GM12878 (cell line): ENCODE results near the gene SIK3. TPM values are rescaled to one million over a fixed set of nuclear protein-coding genes. Genes with fewer than 3 reads are reported as not detected.

Experiments
- BMI1 ChIP-seq: fragments of 450-650 bp; IDR thresholded peaks from 2 replicates; pipeline ENCODE4 v1.6.1; 2016; ENCODE audit warnings: mild to moderate bottlenecking, moderate library complexity, borderline replicate concordance
- CBX5 ChIP-seq: sonication (generic); IDR thresholded peaks from 2 replicates; pipeline ENCODE4 v1.6.1; 2016; ENCODE audit warnings: low read depth, moderate library complexity, mild to moderate bottlenecking, inconsistent platforms
- CEBPB ChIP-seq, 2 experiments: fragments of 150-350 bp in 1 of 2; IDR thresholded peaks; 2 replicates each; pipeline ENCODE4 v1.6.1; 2012 to 2014; ENCODE audit warnings: low read depth in 2 of 2, low read length in 2 of 2, borderline replicate concordance in 1 of 2, inconsistent platforms in 1 of 2
- DPF2 ChIP-seq: fragments of 450-650 bp; IDR thresholded peaks from 2 replicates; pipeline ENCODE4 v1.6.1; 2017; ENCODE audit warnings: mild to moderate bottlenecking
- E4F1 ChIP-seq: fragments of 450-650 bp; IDR thresholded peaks from 2 replicates; pipeline ENCODE4 v1.6.1; 2018; ENCODE audit warnings: borderline replicate concordance, mild to moderate bottlenecking; ENCODE audit not compliant: partially characterized antibody
- EZH2 ChIP-seq: IDR thresholded peaks from 2 replicates; pipeline ENCODE4 v1.6.1; 2012; ENCODE audit warnings: low read depth, mild to moderate bottlenecking, control low read depth, inconsistent platforms, low read length, borderline replicate concordance; ENCODE audit not compliant: control insufficient read depth
- HCFC1 ChIP-seq: fragments of 150-350 bp; IDR thresholded peaks from 2 replicates; pipeline ENCODE4 v1.6.1; 2014; ENCODE audit warnings: low read length
- HDGF ChIP-seq: fragments of 450-650 bp; IDR thresholded peaks from 2 replicates; pipeline ENCODE4 v1.6.1; 2016; ENCODE audit warnings: antibody characterized with exemption
- IKZF1 ChIP-seq: fragments of 450-650 bp; conservative IDR thresholded peaks from 2 replicates; pipeline ENCODE4 v1.6.1; 2017; ENCODE audit warnings: antibody characterized with exemption, mild to moderate bottlenecking
- IRF4 ChIP-seq: IDR thresholded peaks from 2 replicates; pipeline ENCODE4 v1.6.1; 2011; ENCODE audit warnings: low read depth, low read length
- JUND ChIP-seq: IDR thresholded peaks from 2 replicates; pipeline ENCODE4 v1.6.1; 2012; ENCODE audit warnings: low read depth, mild to moderate bottlenecking, low read length, improper control_type of control experiment, moderate library complexity
- PBX3 ChIP-seq: IDR thresholded peaks from 2 replicates; pipeline ENCODE4 v1.6.1; 2011; ENCODE audit warnings: mild to moderate bottlenecking, low read depth, low read length, moderate library complexity; ENCODE audit not compliant: insufficient replicate concordance
- POLR2AphosphoS2 ChIP-seq: IDR thresholded peaks from 2 replicates; pipeline ENCODE4 v1.6.1; 2011; ENCODE audit warnings: low read depth, mild to moderate bottlenecking, low read length, improper control_type of control experiment, moderate library complexity
- RAD21 ChIP-seq: IDR thresholded peaks from 2 replicates; pipeline ENCODE4 v1.6.1; 2011; ENCODE audit warnings: mild to moderate bottlenecking, low read depth, low read length, moderate library complexity; ENCODE audit not compliant: insufficient read depth
- RELA ChIP-seq: fragments of 450-650 bp; IDR thresholded peaks from 2 replicates; pipeline ENCODE4 v1.8.0; 2014; ENCODE audit warnings: borderline replicate concordance; ENCODE audit not compliant: partially characterized antibody
- RFX5 ChIP-seq: IDR thresholded peaks from 2 replicates; pipeline ENCODE4 v1.6.1; 2011; ENCODE audit warnings: low read depth, low read length, improper control_type of control experiment
- SMAD1 ChIP-seq: fragments of 450-650 bp; IDR thresholded peaks from 2 replicates; pipeline ENCODE4 v1.6.1; 2018; ENCODE audit warnings: mild to moderate bottlenecking, low read depth; ENCODE audit not compliant: partially characterized antibody
- SMAD5 ChIP-seq: IDR thresholded peaks from 2 replicates; pipeline ENCODE4 v1.6.1; 2016; ENCODE audit warnings: antibody characterized with exemption, low read depth
- SREBF1 ChIP-seq: IDR thresholded peaks from 2 replicates; pipeline ENCODE4 v1.6.1; 2012; ENCODE audit warnings: mild to moderate bottlenecking, low read length
- SUZ12 ChIP-seq: fragments of 200-600 bp; sonication (generic); IDR thresholded peaks from one replicate; pipeline ENCODE4 v1.6.1; 2018; ENCODE audit warnings: antibody characterized with exemption, mild to moderate bottlenecking; ENCODE audit not compliant: unreplicated experiment
- TCF3 ChIP-seq: IDR thresholded peaks from 2 replicates; pipeline ENCODE4 v1.6.1; 2012; ENCODE audit warnings: low read depth, mild to moderate bottlenecking, low read length, borderline replicate concordance; ENCODE audit not compliant: insufficient read depth
- TCF7 ChIP-seq: IDR thresholded peaks from 2 replicates; pipeline ENCODE4 v1.6.1; 2014; ENCODE audit warnings: antibody characterized with exemption, borderline replicate concordance
- WRNIP1 ChIP-seq: IDR thresholded peaks from 2 replicates; pipeline ENCODE4 v1.6.1; 2011; ENCODE audit warnings: low read depth, low read length, improper control_type of control experiment, borderline replicate concordance
- polyA plus RNA-seq, 11 experiments: library from polyadenylated mRNA; depleted of rRNA in 4 of 11; unstranded in 6 of 11; stranded (reverse) in 5 of 11; fragments of >200 nt; fragmentation: Nextera tagmentation in 4 of 11; fragmentation: Illumina TruSeq in 1 of 11; extraction: Ambion mirVana in 4 of 11; extraction: Trizol in 1 of 11; gene quantifications; 1 replicate in 1 of 11; 2 replicates in 10 of 11; pipeline versions ENCODE4 v1.2.1 to v1.2.3, GENCODE V29; 2011 to 2016; ENCODE audit warnings: inconsistent platforms in 2 of 11, missing spikeins in 2 of 11, low read depth in 1 of 11
- total RNA-seq, 4 experiments: library from RNA; depleted of rRNA in 3 of 4; stranded (reverse); fragments of >200 nt in 3 of 4; fragmentation: Illumina TruSeq in 1 of 4; extraction: Trizol in 1 of 4; gene quantifications; 2 replicates each; pipeline versions ENCODE4 v1.2.1 to v1.2.3, GENCODE V29; 2013 to 2021
- TF ChIP-seq, protein P1 (sequence below): IDR thresholded peaks from 2 replicates; pipeline ENCODE4 v1.6.1; 2012; ENCODE audit warnings: mild to moderate bottlenecking, low read depth, low read length
- TF ChIP-seq, protein P2 (sequence below): IDR thresholded peaks from 2 replicates; pipeline ENCODE4 v1.6.1; 2012; ENCODE audit warnings: low read depth, low read length, improper control_type of control experiment

The SIK3 gene
- total and polyA plus RNA-seq, 10 of the 15 experiments (the other 5 are each of a cell fraction or from before 2014, with no cell fraction given): 2.5 to 31.9 (median 11.1) TPM

GRCh38 chr11:116986521-116987105 is 111.6 kb downstream of the SIK3 start (continued):
- TF ChIP-seq JUND: no peak
- TF ChIP-seq RAD21: no peak
- TF ChIP-seq, protein P1, sequence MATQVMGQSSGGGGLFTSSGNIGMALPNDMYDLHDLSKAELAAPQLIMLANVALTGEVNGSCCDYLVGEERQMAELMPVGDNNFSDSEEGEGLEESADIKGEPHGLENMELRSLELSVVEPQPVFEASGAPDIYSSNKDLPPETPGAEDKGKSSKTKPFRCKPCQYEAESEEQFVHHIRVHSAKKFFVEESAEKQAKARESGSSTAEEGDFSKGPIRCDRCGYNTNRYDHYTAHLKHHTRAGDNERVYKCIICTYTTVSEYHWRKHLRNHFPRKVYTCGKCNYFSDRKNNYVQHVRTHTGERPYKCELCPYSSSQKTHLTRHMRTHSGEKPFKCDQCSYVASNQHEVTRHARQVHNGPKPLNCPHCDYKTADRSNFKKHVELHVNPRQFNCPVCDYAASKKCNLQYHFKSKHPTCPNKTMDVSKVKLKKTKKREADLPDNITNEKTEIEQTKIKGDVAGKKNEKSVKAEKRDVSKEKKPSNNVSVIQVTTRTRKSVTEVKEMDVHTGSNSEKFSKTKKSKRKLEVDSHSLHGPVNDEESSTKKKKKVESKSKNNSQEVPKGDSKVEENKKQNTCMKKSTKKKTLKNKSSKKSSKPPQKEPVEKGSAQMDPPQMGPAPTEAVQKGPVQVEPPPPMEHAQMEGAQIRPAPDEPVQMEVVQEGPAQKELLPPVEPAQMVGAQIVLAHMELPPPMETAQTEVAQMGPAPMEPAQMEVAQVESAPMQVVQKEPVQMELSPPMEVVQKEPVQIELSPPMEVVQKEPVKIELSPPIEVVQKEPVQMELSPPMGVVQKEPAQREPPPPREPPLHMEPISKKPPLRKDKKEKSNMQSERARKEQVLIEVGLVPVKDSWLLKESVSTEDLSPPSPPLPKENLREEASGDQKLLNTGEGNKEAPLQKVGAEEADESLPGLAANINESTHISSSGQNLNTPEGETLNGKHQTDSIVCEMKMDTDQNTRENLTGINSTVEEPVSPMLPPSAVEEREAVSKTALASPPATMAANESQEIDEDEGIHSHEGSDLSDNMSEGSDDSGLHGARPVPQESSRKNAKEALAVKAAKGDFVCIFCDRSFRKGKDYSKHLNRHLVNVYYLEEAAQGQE: no peak
- no peak for TF ChIP-seq EZH2
- TF ChIP-seq BMI1: no peak
- no peak for TF ChIP-seq SREBF1
- TF ChIP-seq RFX5: no peak
- no peak for TF ChIP-seq PBX3
- no peak for TF ChIP-seq TCF3
- no peak for TF ChIP-seq HDGF
- TF ChIP-seq E4F1: no peak
- TF ChIP-seq HCFC1: no peak
- peak; percentile 34 to 83; a peak in 2 of 4 replicates for TF ChIP-seq CEBPB (IDR thresholded peaks at IDR 0.05; ENCODE audit: borderline replicate concordance in 1 of 2, low read depth in 2 of 2, low read length in 2 of 2)
- TF ChIP-seq CBX5: no peak
- TF ChIP-seq IKZF1: peak; percentile 51; the same call in 1 of the 2 replicates
- no peak for TF ChIP-seq SMAD1
- no peak for TF ChIP-seq WRNIP1
- no peak for TF ChIP-seq POLR2AphosphoS2
- TF ChIP-seq SUZ12: no peak
- 0 out of 2 replicates have a peak, but pooled peaks have one; percentile 44 for TF ChIP-seq IRF4
- TF ChIP-seq, protein P2, sequence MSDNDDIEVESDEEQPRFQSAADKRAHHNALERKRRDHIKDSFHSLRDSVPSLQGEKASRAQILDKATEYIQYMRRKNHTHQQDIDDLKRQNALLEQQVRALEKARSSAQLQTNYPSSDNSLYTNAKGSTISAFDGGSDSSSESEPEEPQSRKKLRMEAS: no peak
- 0 out of 2 replicates have a peak, but pooled peaks have one; percentile 47 for TF ChIP-seq DPF2
- peak; percentile 60 for TF ChIP-seq TCF7
- no peak for TF ChIP-seq SMAD5
- TF ChIP-seq RELA: no peak
